HEK293 (cell line): ENCODE measurements around the gene TPRN.

Experiments used
- CTCF ChIA-PET: fragments of 350-600 bp; formaldehyde crosslinking; extraction: SDS; loops from one replicate; lab custom pipeline; 2021; ENCODE audit warnings: antibody characterized with exemption; lab: Yijun Ruan, JAX
- POLR2A ChIA-PET: fragments of 300-600 bp; formaldehyde crosslinking; extraction: SDS; loops from one replicate; lab custom pipeline; 2020; ENCODE audit warnings: antibody characterized with exemption, inconsistent platforms; lab: Yijun Ruan, JAX
- H3K27ac ChIP-seq: fragments of 200-500 bp; sonication (Bioruptor generic); 2 replicates; pipeline ENCODE4 v1.5.1; 2014; ENCODE audit warnings: low read depth, low read length, control low read depth, inconsistent platforms; ENCODE audit errors: extremely low read depth
- H3K36me3 ChIP-seq, 2 experiments: fragments of 200-500 bp in 1 of 2; sonication (Bioruptor generic) in 1 of 2; 1 replicate in 1 of 2; 2 replicates in 1 of 2; pipeline ENCODE4 v1.5.1; 2014 to 2017; ENCODE audit warnings: inconsistent platforms in 2 of 2, low read length in 2 of 2; ENCODE audit not compliant: control insufficient read depth in 2 of 2, insufficient read depth in 1 of 2
- H3K4me1 ChIP-seq: fragments of 200-500 bp; sonication (Bioruptor generic); 2 replicates; pipeline ENCODE4 v1.5.1; 2014; ENCODE audit warnings: mild to moderate bottlenecking, low read length, inconsistent platforms; ENCODE audit not compliant: control insufficient read depth, insufficient read depth
- H3K4me3 ChIP-seq: 2 replicates; pipeline ENCODE4 v1.5.1; 2011; ENCODE audit warnings: low read depth, mild to moderate bottlenecking, control low read depth, low read length, moderate library complexity
- H3K9me3 ChIP-seq: fragments of 200-500 bp; sonication (Bioruptor generic); 2 replicates; pipeline ENCODE4 v1.5.1; 2014; ENCODE audit warnings: low read depth, low read length, inconsistent platforms; ENCODE audit not compliant: control insufficient read depth, insufficient read depth
- BCL11B ChIP-seq: fragments of 450-650 bp; formaldehyde crosslinking; IDR thresholded peaks from 2 replicates; pipeline ENCODE4 v1.5.1; 2016; ENCODE audit warnings: low read depth, missing biosample characterization, missing genetic modification characterization
- GLIS1 ChIP-seq: fragments of 450-650 bp; formaldehyde crosslinking; IDR thresholded peaks from 2 replicates; pipeline ENCODE4 v1.5.1; 2016; ENCODE audit warnings: missing biosample characterization, missing genetic modification characterization
- SCRT1 ChIP-seq: fragments of 450-650 bp; formaldehyde crosslinking; IDR thresholded peaks from 2 replicates; pipeline ENCODE4 v1.5.1; 2016; ENCODE audit warnings: missing biosample characterization, missing genetic modification characterization, borderline replicate concordance
- SCRT2 ChIP-seq: fragments of 450-650 bp; formaldehyde crosslinking; IDR thresholded peaks from 2 replicates; pipeline ENCODE4 v1.5.1; 2016; ENCODE audit warnings: missing biosample characterization, missing genetic modification characterization
- SP3 ChIP-seq: fragments of 450-650 bp; formaldehyde crosslinking; IDR thresholded peaks from 2 replicates; pipeline ENCODE4 v1.5.1; 2016; ENCODE audit warnings: missing biosample characterization, missing genetic modification characterization
- ZBTB7A ChIP-seq: fragments of 450-650 bp; formaldehyde crosslinking; IDR thresholded peaks from 2 replicates; pipeline ENCODE4 v1.5.1; 2016; ENCODE audit warnings: low read depth, missing biosample characterization, missing genetic modification characterization
- ZEB2 ChIP-seq: fragments of 450-650 bp; formaldehyde crosslinking; IDR thresholded peaks from 2 replicates; pipeline ENCODE4 v1.5.1; 2016; ENCODE audit warnings: missing biosample characterization, missing genetic modification characterization
- ZFHX2 ChIP-seq: fragments of 450-650 bp; formaldehyde crosslinking; conservative IDR thresholded peaks from 2 replicates; pipeline ENCODE4 v1.5.1; 2016; ENCODE audit warnings: missing biosample characterization, missing genetic modification characterization
- ZIC2 ChIP-seq: fragments of 450-650 bp; formaldehyde crosslinking; IDR thresholded peaks from 2 replicates; pipeline ENCODE4 v1.5.1; 2016; ENCODE audit warnings: missing biosample characterization, missing genetic modification characterization
- ZNF140 ChIP-seq: fragments of 450-650 bp; formaldehyde crosslinking; IDR thresholded peaks from 2 replicates; pipeline ENCODE4 v1.5.1; 2016; ENCODE audit warnings: missing biosample characterization, missing genetic modification characterization
- ZNF211 ChIP-seq: fragments of 450-650 bp; formaldehyde crosslinking; IDR thresholded peaks from 2 replicates; pipeline ENCODE4 v1.5.1; 2016; ENCODE audit warnings: low read depth, missing biosample characterization, missing genetic modification characterization
- ZNF510 ChIP-seq: fragments of 450-650 bp; formaldehyde crosslinking; IDR thresholded peaks from 2 replicates; pipeline ENCODE4 v1.5.1; 2018; ENCODE audit warnings: mild to moderate bottlenecking, missing genetic modification characterization, missing biosample characterization; ENCODE audit not compliant: insufficient replicate concordance
- ZNF514 ChIP-seq: fragments of 450-650 bp; formaldehyde crosslinking; IDR thresholded peaks from 2 replicates; pipeline ENCODE4 v1.5.1; 2016; ENCODE audit warnings: missing biosample characterization, missing genetic modification characterization
- ZNF549 ChIP-seq: fragments of 450-650 bp; IDR thresholded peaks from 2 replicates; pipeline ENCODE4 v1.5.1; 2018; ENCODE audit warnings: missing biosample characterization, missing genetic modification characterization, mild to moderate bottlenecking, inconsistent platforms, moderate library complexity
- ZNF621 ChIP-seq: fragments of 450-650 bp; formaldehyde crosslinking; IDR thresholded peaks from 2 replicates; pipeline ENCODE4 v1.5.1; 2017; ENCODE audit warnings: missing biosample characterization, missing genetic modification characterization
- ZNF658 ChIP-seq: fragments of 450-650 bp; formaldehyde crosslinking; IDR thresholded peaks from 2 replicates; pipeline ENCODE4; 2016; ENCODE audit warnings: missing biosample characterization, missing genetic modification characterization
- ZNF837 ChIP-seq: fragments of 450-650 bp; formaldehyde crosslinking; IDR thresholded peaks from 2 replicates; pipeline ENCODE4 v1.5.1; 2016; ENCODE audit warnings: missing biosample characterization, missing genetic modification characterization
- TF ChIP-seq, protein P1 (sequence below): fragments of 450-650 bp; formaldehyde crosslinking; conservative IDR thresholded peaks from 2 replicates; pipeline ENCODE4 v1.5.1; 2016; ENCODE audit warnings: low read depth, missing biosample characterization, missing genetic modification characterization
- TF ChIP-seq, protein P2 (sequence below): fragments of 450-650 bp; formaldehyde crosslinking; IDR thresholded peaks from 2 replicates; pipeline ENCODE4 v1.5.1; 2017; ENCODE audit warnings: missing biosample characterization, missing genetic modification characterization
- TF ChIP-seq, protein P3 (sequence below): fragments of 450-650 bp; formaldehyde crosslinking; IDR thresholded peaks from 2 replicates; pipeline ENCODE4 v1.5.1; 2016; ENCODE audit warnings: missing biosample characterization, missing genetic modification characterization, borderline replicate concordance
- TF ChIP-seq, protein P4 (sequence below): fragments of 450-650 bp; formaldehyde crosslinking; IDR thresholded peaks from 2 replicates; pipeline ENCODE4 v1.5.1; 2016; ENCODE audit warnings: missing biosample characterization, missing genetic modification characterization
- TF ChIP-seq, protein P5 (sequence below): fragments of 450-650 bp; IDR thresholded peaks from 2 replicates; pipeline ENCODE4 v1.5.1; 2018; ENCODE audit warnings: missing biosample characterization, missing genetic modification characterization
- TF ChIP-seq, protein P6 (sequence below): fragments of 450-650 bp; formaldehyde crosslinking; IDR thresholded peaks from 2 replicates; pipeline ENCODE4 v1.5.1; 2017; ENCODE audit warnings: missing biosample characterization, mild to moderate bottlenecking, missing genetic modification characterization, moderate library complexity
- TF ChIP-seq, protein P7 (sequence below): fragments of 450-650 bp; formaldehyde crosslinking; IDR thresholded peaks from 2 replicates; pipeline ENCODE4 v1.5.1; 2017; ENCODE audit warnings: missing biosample characterization, missing genetic modification characterization

Gene TPRN

DNA sequence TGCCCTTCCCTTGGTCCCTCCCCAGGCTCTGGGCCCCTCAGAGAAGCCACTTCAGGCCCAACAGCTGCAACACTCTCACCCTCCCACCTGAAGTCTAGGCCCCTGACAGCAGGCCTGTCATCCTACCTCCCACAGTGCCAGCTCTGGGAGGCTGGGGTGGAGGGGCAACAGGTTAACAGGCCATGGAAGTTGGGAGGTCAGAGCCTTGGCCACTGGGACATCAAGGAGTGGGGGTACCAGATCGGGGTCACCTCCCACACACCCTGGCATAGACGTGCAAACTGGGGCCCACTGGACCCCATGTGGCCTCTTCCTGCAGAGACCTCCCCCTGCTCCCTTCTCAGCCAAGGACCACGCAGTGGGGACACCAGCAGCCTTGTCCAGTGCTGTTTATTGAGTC is 9.3 kb downstream of the TPRN start:
- Histone ChIP-seq H3K36me3 (peaks cover 0 to 43% of the 10 kb centered on the region in 2 experiments; a peak in 1 of 3 replicates), H3K4me1 (peaks cover 14% of the 10 kb centered on the region), H3K27ac (no peak overlapping the region), H3K9me3 (no peaks in the 10 kb centered on the region), H3K4me3 (no peak overlapping the region)
- CTCF ChIA-PET = interaction anchor here (0.8 to 2.9 kb wide), 3 partner anchors 15 to 46 kb away, joined by 3 to 15 read pairs (median 4); no protein-coding TSS in a partner anchor
- POLR2A ChIA-PET = interaction anchor here (1.3 to 7.1 kb wide), 4 partner anchors 14 to 32 kb away, joined by 5 to 178 read pairs (median 11); partner anchors contain the start of genes NDOR1, TMEM203 and TPRN
- TF ChIP-seq, protein P1, sequence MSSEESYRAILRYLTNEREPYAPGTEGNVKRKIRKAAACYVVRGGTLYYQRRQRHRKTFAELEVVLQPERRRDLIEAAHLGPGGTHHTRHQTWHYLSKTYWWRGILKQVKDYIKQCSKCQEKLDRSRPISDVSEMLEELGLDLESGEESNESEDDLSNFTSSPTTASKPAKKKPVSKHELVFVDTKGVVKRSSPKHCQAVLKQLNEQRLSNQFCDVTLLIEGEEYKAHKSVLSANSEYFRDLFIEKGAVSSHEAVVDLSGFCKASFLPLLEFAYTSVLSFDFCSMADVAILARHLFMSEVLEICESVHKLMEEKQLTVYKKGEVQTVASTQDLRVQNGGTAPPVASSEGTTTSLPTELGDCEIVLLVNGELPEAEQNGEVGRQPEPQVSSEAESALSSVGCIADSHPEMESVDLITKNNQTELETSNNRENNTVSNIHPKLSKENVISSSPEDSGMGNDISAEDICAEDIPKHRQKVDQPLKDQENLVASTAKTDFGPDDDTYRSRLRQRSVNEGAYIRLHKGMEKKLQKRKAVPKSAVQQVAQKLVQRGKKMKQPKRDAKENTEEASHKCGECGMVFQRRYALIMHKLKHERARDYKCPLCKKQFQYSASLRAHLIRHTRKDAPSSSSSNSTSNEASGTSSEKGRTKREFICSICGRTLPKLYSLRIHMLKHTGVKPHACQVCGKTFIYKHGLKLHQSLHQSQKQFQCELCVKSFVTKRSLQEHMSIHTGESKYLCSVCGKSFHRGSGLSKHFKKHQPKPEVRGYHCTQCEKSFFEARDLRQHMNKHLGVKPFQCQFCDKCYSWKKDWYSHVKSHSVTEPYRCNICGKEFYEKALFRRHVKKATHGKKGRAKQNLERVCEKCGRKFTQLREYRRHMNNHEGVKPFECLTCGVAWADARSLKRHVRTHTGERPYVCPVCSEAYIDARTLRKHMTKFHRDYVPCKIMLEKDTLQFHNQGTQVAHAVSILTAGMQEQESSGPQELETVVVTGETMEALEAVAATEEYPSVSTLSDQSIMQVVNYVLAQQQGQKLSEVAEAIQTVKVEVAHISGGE (tag by site-specific recombination) = no peak
- TF ChIP-seq ZFHX2 (tag by site-specific recombination) (peak; percentile 27; the same call in 1 of the 2 replicates), ZNF514 (no peak), ZNF621 (tag by site-specific recombination) (no peak), ZIC2 (peak; percentile 71), BCL11B (peak; percentile 75), SP3 (no peak), ZEB2 (tag by site-specific recombination) (no peak), ZNF211 (tag by site-specific recombination) (no peak), ZNF140 (tag by site-specific recombination) (no peak), ZNF510 (no peak), SCRT1 (peak; percentile 71; the same call in 1 of the 2 replicates), ZNF658 (tag by site-specific recombination) (no peak), GLIS1 (tag by site-specific recombination) (peak; percentile 92), ZBTB7A (tag by site-specific recombination) (no peak), SCRT2 (peak; percentile 90), ZNF549 (tag by site-specific recombination) (no peak), ZNF837 (no peak)
- TF ChIP-seq, protein P2, sequence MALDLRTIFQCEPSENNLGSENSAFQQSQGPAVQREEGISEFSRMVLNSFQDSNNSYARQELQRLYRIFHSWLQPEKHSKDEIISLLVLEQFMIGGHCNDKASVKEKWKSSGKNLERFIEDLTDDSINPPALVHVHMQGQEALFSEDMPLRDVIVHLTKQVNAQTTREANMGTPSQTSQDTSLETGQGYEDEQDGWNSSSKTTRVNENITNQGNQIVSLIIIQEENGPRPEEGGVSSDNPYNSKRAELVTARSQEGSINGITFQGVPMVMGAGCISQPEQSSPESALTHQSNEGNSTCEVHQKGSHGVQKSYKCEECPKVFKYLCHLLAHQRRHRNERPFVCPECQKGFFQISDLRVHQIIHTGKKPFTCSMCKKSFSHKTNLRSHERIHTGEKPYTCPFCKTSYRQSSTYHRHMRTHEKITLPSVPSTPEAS = no peak
- TF ChIP-seq, protein P3, sequence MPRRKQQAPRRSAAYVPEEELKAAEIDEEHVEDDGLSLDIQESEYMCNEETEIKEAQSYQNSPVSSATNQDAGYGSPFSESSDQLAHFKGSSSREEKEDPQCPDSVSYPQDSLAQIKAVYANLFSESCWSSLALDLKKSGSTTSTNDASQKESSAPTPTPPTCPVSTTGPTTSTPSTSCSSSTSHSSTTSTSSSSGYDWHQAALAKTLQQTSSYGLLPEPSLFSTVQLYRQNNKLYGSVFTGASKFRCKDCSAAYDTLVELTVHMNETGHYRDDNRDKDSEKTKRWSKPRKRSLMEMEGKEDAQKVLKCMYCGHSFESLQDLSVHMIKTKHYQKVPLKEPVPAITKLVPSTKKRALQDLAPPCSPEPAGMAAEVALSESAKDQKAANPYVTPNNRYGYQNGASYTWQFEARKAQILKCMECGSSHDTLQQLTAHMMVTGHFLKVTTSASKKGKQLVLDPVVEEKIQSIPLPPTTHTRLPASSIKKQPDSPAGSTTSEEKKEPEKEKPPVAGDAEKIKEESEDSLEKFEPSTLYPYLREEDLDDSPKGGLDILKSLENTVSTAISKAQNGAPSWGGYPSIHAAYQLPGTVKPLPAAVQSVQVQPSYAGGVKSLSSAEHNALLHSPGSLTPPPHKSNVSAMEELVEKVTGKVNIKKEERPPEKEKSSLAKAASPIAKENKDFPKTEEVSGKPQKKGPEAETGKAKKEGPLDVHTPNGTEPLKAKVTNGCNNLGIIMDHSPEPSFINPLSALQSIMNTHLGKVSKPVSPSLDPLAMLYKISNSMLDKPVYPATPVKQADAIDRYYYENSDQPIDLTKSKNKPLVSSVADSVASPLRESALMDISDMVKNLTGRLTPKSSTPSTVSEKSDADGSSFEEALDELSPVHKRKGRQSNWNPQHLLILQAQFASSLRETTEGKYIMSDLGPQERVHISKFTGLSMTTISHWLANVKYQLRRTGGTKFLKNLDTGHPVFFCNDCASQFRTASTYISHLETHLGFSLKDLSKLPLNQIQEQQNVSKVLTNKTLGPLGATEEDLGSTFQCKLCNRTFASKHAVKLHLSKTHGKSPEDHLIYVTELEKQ (tag by site-specific recombination) = no peak
- TF ChIP-seq, protein P4, sequence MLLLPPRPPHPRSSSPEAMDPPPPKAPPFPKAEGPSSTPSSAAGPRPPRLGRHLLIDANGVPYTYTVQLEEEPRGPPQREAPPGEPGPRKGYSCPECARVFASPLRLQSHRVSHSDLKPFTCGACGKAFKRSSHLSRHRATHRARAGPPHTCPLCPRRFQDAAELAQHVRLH (tag by site-specific recombination) = no peak
- TF ChIP-seq, protein P5, sequence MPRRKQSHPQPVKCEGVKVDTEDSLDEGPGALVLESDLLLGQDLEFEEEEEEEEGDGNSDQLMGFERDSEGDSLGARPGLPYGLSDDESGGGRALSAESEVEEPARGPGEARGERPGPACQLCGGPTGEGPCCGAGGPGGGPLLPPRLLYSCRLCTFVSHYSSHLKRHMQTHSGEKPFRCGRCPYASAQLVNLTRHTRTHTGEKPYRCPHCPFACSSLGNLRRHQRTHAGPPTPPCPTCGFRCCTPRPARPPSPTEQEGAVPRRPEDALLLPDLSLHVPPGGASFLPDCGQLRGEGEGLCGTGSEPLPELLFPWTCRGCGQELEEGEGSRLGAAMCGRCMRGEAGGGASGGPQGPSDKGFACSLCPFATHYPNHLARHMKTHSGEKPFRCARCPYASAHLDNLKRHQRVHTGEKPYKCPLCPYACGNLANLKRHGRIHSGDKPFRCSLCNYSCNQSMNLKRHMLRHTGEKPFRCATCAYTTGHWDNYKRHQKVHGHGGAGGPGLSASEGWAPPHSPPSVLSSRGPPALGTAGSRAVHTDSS = no peak
- TF ChIP-seq, protein P6, sequence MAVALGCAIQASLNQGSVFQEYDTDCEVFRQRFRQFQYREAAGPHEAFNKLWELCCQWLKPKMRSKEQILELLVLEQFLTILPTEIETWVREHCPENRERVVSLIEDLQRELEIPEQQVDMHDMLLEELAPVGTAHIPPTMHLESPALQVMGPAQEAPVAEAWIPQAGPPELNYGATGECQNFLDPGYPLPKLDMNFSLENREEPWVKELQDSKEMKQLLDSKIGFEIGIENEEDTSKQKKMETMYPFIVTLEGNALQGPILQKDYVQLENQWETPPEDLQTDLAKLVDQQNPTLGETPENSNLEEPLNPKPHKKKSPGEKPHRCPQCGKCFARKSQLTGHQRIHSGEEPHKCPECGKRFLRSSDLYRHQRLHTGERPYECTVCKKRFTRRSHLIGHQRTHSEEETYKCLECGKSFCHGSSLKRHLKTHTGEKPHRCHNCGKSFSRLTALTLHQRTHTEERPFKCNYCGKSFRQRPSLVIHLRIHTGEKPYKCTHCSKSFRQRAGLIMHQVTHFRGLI (tag by site-specific recombination) = no peak
- TF ChIP-seq, protein P7, sequence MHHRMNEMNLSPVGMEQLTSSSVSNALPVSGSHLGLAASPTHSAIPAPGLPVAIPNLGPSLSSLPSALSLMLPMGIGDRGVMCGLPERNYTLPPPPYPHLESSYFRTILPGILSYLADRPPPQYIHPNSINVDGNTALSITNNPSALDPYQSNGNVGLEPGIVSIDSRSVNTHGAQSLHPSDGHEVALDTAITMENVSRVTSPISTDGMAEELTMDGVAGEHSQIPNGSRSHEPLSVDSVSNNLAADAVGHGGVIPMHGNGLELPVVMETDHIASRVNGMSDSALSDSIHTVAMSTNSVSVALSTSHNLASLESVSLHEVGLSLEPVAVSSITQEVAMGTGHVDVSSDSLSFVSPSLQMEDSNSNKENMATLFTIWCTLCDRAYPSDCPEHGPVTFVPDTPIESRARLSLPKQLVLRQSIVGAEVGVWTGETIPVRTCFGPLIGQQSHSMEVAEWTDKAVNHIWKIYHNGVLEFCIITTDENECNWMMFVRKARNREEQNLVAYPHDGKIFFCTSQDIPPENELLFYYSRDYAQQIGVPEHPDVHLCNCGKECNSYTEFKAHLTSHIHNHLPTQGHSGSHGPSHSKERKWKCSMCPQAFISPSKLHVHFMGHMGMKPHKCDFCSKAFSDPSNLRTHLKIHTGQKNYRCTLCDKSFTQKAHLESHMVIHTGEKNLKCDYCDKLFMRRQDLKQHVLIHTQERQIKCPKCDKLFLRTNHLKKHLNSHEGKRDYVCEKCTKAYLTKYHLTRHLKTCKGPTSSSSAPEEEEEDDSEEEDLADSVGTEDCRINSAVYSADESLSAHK (tag by site-specific recombination) = no peak
